Measurements from ENCODE around the gene ZNF155.

Gene ZNF155

GRCh38 chr19:44003461-44004009 lies 19.5 kb downstream of the ZNF155 start (continued):
- 0 out of 2 replicates have a peak, but pooled peaks have one; percentile 3 for TF ChIP-seq BCL11A (tag by site-specific recombination; IDR thresholded peaks at IDR 0.05; ENCODE audit: low read depth)
- peak; percentile 30 for TF ChIP-seq ZNF335 (tag by site-specific recombination; conservative IDR thresholded peaks at IDR 0.05)
- peak; percentile 88 for TF ChIP-seq IKZF3 (tag by site-specific recombination; IDR thresholded peaks at IDR 0.05)
- TF ChIP-seq ZNF175 (tag by site-specific recombination; IDR thresholded peaks at IDR 0.05) = no peak
- TF ChIP-seq PRDM1 (tag by site-specific recombination; IDR thresholded peaks at IDR 0.05) = peak; percentile 87
- no peak for TF ChIP-seq SP3 (tag by site-specific recombination; IDR thresholded peaks at IDR 0.05)
- no peak for TF ChIP-seq AEBP2 (tag by site-specific recombination; IDR thresholded peaks at IDR 0.05; ENCODE audit: borderline replicate concordance)
- TF ChIP-seq WT1 (tag by site-specific recombination; IDR thresholded peaks at IDR 0.05) = 0 out of 2 replicates have a peak, but pooled peaks have one; percentile 9
- TF ChIP-seq MYNN (tag by site-specific recombination; IDR thresholded peaks at IDR 0.05; ENCODE audit: borderline replicate concordance) = no peak
- no peak for TF ChIP-seq ZNF548 (tag by site-specific recombination; IDR thresholded peaks at IDR 0.05)
- no peak for TF ChIP-seq ZNF214 (tag by site-specific recombination; IDR thresholded peaks at IDR 0.05; ENCODE audit: borderline replicate concordance)
- TF ChIP-seq SETDB1 (IDR thresholded peaks at IDR 0.05; ENCODE audit: insufficient read length, low read length) = no peak
- TF ChIP-seq GLI4 (tag by site-specific recombination; IDR thresholded peaks at IDR 0.05) = no peak
- TF ChIP-seq KLF9 (tag by site-specific recombination; IDR thresholded peaks at IDR 0.05; ENCODE audit: low read depth) = no peak
- TF ChIP-seq KLF1 (tag by site-specific recombination; IDR thresholded peaks at IDR 0.05) = peak; percentile 22; the same call in 1 of the 2 replicates
- no peak; the same call in none of the 2 replicates for TF ChIP-seq ZBTB48 (tag by site-specific recombination; IDR thresholded peaks at IDR 0.05)

GRCh38 chr19:44005973-44006372 lies 22.0 kb downstream of the ZNF155 start:
- Histone ChIP-seq H3K4me1 (ENCODE audit: control insufficient read depth, insufficient read depth, low read length) (peaks cover 10% of the 10 kb centered on the region), H3K9me3 (ENCODE audit: control insufficient read depth, insufficient read depth, low read depth, low read length) (peaks cover 25% of the 10 kb centered on the region), H3K27ac (ENCODE audit: extremely low read depth, low read depth, low read length) (no peak overlapping the region), H3K4me3 (ENCODE audit: low read depth, low read length) (no peak overlapping the region), H3K36me3 (ENCODE audit: control insufficient read depth in 2 of 2, insufficient read depth in 1 of 2, low read length in 2 of 2) (peaks cover 46 to 67% of the 10 kb centered on the region in 2 experiments)
- POLR2A ChIA-PET = no interaction called here
- TF ChIP-seq ZNF571 (tag by site-specific recombination; IDR thresholded peaks at IDR 0.05) (no peak), ZFP37 (tag by site-specific recombination; IDR thresholded peaks at IDR 0.05) (no peak), ZNF114 (tag by site-specific recombination; IDR thresholded peaks at IDR 0.05) (no peak), MEIS1 (CRISPR knock-in tag; IDR thresholded peaks at IDR 0.05; ENCODE audit: borderline replicate concordance) (no peak), PRDM1 (tag by site-specific recombination; IDR thresholded peaks at IDR 0.05) (no peak), CTCF (tag by site-specific recombination; IDR thresholded peaks at IDR 0.05) (no peak)
- CTCF ChIA-PET = no interaction called here

GRCh38 chr19:44007473-44007872 lies 23.5 kb downstream of the ZNF155 start:
- H3K4me3 ChIP-seq (ENCODE audit: low read depth, low read length) = no peak overlapping the region
- peaks cover 5% of the 10 kb centered on the region for H3K4me1 ChIP-seq (ENCODE audit: control insufficient read depth, insufficient read depth, low read length)
- CTCF ChIA-PET = interaction anchor here (0.6 kb wide), 1 partner anchor 272 kb away, joined by 5 read pairs; no protein-coding TSS in a partner anchor
- H3K27ac ChIP-seq (ENCODE audit: extremely low read depth, low read depth, low read length) = no peak overlapping the region
- POLR2A ChIA-PET = no interaction called here
- no peak for TF ChIP-seq PRDM1 (tag by site-specific recombination; IDR thresholded peaks at IDR 0.05)
- TF ChIP-seq BCL6B (tag by site-specific recombination; IDR thresholded peaks at IDR 0.05) = no peak
- no peak for TF ChIP-seq ZNF544 (tag by site-specific recombination; IDR thresholded peaks at IDR 0.05)
- no peak for TF ChIP-seq ZBTB7A (tag by site-specific recombination; IDR thresholded peaks at IDR 0.05; ENCODE audit: low read depth)
- TF ChIP-seq ZNF585B (tag by site-specific recombination; IDR thresholded peaks at IDR 0.05) = no peak
- TF ChIP-seq ZNF704 (tag by site-specific recombination; IDR thresholded peaks at IDR 0.05) = no peak
- no peak for TF ChIP-seq ZNF19 (tag by site-specific recombination; IDR thresholded peaks at IDR 0.05; ENCODE audit: low read depth)
- TF ChIP-seq GLI4 (tag by site-specific recombination; IDR thresholded peaks at IDR 0.05) = no peak
- no peak for TF ChIP-seq GFI1B (tag by site-specific recombination; IDR thresholded peaks at IDR 0.05)
- TF ChIP-seq ZNF785 (tag by site-specific recombination; IDR thresholded peaks at IDR 0.05) = no peak
- TF ChIP-seq SETDB1 (IDR thresholded peaks at IDR 0.05; ENCODE audit: insufficient read length, low read length) = no peak
- TF ChIP-seq REPIN1 (tag by site-specific recombination; IDR thresholded peaks at IDR 0.05; ENCODE audit: low read depth) = no peak
- H3K36me3 ChIP-seq (ENCODE audit: control insufficient read depth in 2 of 2, insufficient read depth in 1 of 2, low read length in 2 of 2) = peaks cover 61 to 82% of the 10 kb centered on the region in 2 experiments
- peaks cover 31% of the 10 kb centered on the region for H3K9me3 ChIP-seq (ENCODE audit: control insufficient read depth, insufficient read depth, low read depth, low read length)
